ENCODE results near the gene PTPRE.

PTPRE gene

DNA sequence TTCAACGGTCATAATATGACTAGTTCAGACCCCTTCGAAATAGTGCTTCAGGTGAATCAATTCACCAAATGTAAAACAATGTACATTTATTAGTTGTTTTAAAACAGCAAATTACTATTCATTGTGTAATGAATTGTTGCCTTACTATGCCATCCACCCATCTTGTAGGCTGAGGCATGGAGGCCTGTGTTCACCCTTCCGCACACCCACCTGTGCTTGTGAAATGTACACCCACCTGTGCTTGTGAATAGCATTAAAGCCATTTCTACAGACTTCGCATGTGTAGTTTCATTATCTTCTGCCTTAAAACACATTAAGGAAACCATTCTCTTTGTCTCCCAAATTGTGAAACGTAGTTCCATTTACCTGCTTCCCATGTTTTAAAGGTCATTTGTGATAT, 31.0 kb upstream of the PTPRE start:
- DNase-seq (ENCODE audit: insufficient read length, low spot score) = no peak
- no peak for FAIRE-seq

DNA sequence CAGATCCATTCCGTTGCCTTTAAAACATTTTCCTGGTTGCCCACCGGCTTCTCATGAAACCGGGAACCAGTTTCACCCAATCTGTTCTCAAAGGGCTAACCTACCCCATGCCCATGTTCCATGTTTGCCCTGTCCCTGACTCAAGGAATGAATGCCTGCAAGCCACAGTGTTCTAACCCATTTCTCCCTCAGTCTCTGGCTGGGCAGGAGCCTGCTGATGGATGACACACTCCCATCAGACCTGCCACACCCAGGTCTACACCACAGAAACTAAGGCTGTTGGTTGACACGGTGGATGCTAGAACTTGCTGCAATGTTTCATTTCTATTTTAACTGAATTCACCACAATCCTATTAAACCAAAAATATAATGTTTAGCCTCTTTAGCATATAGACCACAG, 29.8 kb upstream of the PTPRE start:
- TF ChIP-seq CTCF (IDR thresholded peaks at IDR 0.05; ENCODE audit: insufficient read depth, missing control alignments) = no peak
- DNase-seq (ENCODE audit: insufficient read length, low spot score) (no peak), FAIRE-seq (no peak)

More for the DNA sequence above, 31.0 kb upstream of the PTPRE start:
- TF ChIP-seq CTCF (IDR thresholded peaks at IDR 0.05; ENCODE audit: insufficient read depth, missing control alignments) = no peak

GRCh38 chr10:127877699-127878098, 29.2 kb upstream of the PTPRE start:
- no peak for TF ChIP-seq CTCF (IDR thresholded peaks at IDR 0.05; ENCODE audit: insufficient read depth, missing control alignments)
- DNase-seq (ENCODE audit: insufficient read length, low spot score) (no peak), FAIRE-seq (no peak)

GRCh38 chr10:127878475-127879055, 28.3 kb upstream of the PTPRE start:
- FAIRE-seq = no peak
- no peak for TF ChIP-seq CTCF (IDR thresholded peaks at IDR 0.05; ENCODE audit: insufficient read depth, missing control alignments)

DNA sequence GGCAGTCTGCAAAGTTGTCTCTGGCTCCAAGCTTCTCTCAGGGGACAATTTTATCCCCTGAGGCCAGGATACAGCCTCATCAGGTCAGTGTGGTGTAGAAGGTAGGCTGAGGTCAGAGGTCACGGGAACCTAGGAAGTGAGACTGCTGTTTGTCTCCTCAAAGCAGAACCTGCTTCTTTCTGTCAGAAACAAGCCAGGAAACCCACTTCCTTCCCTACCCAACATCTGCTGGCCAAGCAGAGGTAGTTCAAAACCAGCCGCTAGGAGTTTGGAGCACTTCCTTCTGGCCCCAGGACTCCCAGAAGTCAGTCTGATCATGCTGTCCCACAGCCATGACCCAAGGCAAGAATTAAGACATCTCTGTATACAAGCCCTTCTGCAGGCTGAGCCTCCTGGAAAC, 26.3 kb upstream of the PTPRE start:
- DNase-seq (ENCODE audit: insufficient read length, low spot score) = no peak
- TF ChIP-seq CTCF (IDR thresholded peaks at IDR 0.05; ENCODE audit: insufficient read depth, missing control alignments) = no peak
- no peak for FAIRE-seq

More at GRCh38 chr10:127878475-127879055, 28.3 kb upstream of the PTPRE start:
- no peak for DNase-seq (ENCODE audit: insufficient read length, low spot score)

DNA sequence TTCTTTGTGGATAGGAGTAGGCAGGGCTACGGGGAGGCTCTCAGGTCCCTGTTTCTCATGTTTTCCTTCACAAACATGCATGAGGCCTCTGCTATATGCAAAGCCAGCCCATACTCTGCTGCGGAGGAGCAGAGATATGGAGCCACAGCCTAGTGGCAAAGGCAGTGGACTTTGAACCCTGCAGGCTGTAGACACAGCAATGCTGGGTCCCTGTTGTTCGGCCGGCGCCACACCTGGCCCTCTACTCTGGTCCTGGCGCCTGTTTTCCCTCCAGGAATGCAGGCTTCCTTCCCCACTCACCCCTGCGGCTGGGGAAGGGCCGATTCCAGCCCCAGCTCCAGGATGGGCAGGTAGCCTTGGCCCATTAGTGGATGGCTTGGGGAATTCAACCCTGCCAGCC, 25.6 kb upstream of the PTPRE start:
- no peak for DNase-seq (ENCODE audit: insufficient read length, low spot score)
- TF ChIP-seq CTCF (IDR thresholded peaks at IDR 0.05; ENCODE audit: insufficient read depth, missing control alignments) = no peak
- no peak for FAIRE-seq

- no peak for DNase-seq (ENCODE audit: insufficient read length, low spot score)
- FAIRE-seq = no peak
- TF ChIP-seq CTCF (IDR thresholded peaks at IDR 0.05; ENCODE audit: insufficient read depth, missing control alignments) = no peak
Observed at GRCh38 chr10:127882391-127882790, 24.5 kb upstream of the PTPRE start.
